ENCODE results near the gene PGLYRP4.

Gene PGLYRP4

GRCh38 chr1:153375511-153375910 lies 26.9 kb upstream of the PGLYRP4 start, which contains the start of gene S100A12:
Gene S100A12, minus strand, starts transcription at chr1:153375621. Its CDS starts 1,029 bp downstream, at chr1:153374592.
- no peak for DNase-seq

GRCh38 chr1:153374071-153374470 lies 25.4 kb upstream of the PGLYRP4 start:
- no peak for DNase-seq

GRCh38 chr1:153372571-153372970 lies 23.9 kb upstream of the PGLYRP4 start:
- DNase-seq, result no peak

GRCh38 chr1:153371231-153371630 lies 22.6 kb upstream of the PGLYRP4 start:
- DNase-seq, result no peak

- no peak for DNase-seq
Observed at GRCh38 chr1:153370146-153370545, 21.5 kb upstream of the PGLYRP4 start.

GRCh38 chr1:153368495-153368894 lies 19.9 kb upstream of the PGLYRP4 start:
- DNase-seq, result no peak

GRCh38 chr1:153367090-153367489 lies 18.4 kb upstream of the PGLYRP4 start:
- DNase-seq, result no peak

GRCh38 chr1:153366261-153366660 lies 17.6 kb upstream of the PGLYRP4 start:
- no peak for DNase-seq

GRCh38 chr1:153365696-153366095 lies 17.1 kb upstream of the PGLYRP4 start:
- DNase-seq, result no peak

GRCh38 chr1:153364766-153365666 lies 16.4 kb upstream of the PGLYRP4 start:
- DNase-seq, result no peak

- no peak for DNase-seq
Observed at GRCh38 chr1:153364156-153364555, 15.5 kb upstream of the PGLYRP4 start.

GRCh38 chr1:153363641-153364040 lies 15.0 kb upstream of the PGLYRP4 start:
- DNase-seq, result no peak

GRCh38 chr1:153362187-153362775 lies 13.6 kb upstream of the PGLYRP4 start:
- DNase-seq, result no peak

GRCh38 chr1:153361480-153362109 lies 13.0 kb upstream of the PGLYRP4 start:
- DNase-seq, result no peak

GRCh38 chr1:153360592-153361479 lies 12.2 kb upstream of the PGLYRP4 start:
- no peak for DNase-seq

GRCh38 chr1:153360190-153360589 lies 11.5 kb upstream of the PGLYRP4 start:
- DNase-seq, result no peak

GRCh38 chr1:153359241-153359640 lies 10.6 kb upstream of the PGLYRP4 start:
- DNase-seq, result no peak

GRCh38 chr1:153358691-153358975 lies 10.0 kb upstream of the PGLYRP4 start:
- no peak for DNase-seq

- DNase-seq, result no peak
Observed at GRCh38 chr1:153357853-153358690, 9.4 kb upstream of the PGLYRP4 start, which contains the start of gene S100A9. Gene S100A9, plus strand, starts transcription at chr1:153357854. Its CDS starts 430 bp downstream, at chr1:153358284.

GRCh38 chr1:153357076-153357852 lies 8.6 kb upstream of the PGLYRP4 start:
- DNase-seq, result no peak

Data from activated naive CD4-positive, alpha-beta T cell treated with anti-CD3 and anti-CD28 coated beads, Interleukin-2, amount 50 U/mL, for 16 hours (primary cell).